Lung microvascular endothelial cell (primary cell): Measurements from ENCODE around the gene GARIN1A. TPM values are rescaled to one million over a fixed set of nuclear protein-coding genes. Genes with fewer than 3 reads are reported as not detected.
"Not testable (repeated sequence)": the region's sequence is repeated elsewhere in the genome, so short reads cannot be mapped to it uniquely, and the experiment has no call there.

Source experiments
- DNase-seq, 2 donors: peaks; one replicate each; pipeline versions ENCODE4 v3.0.0 to v3.0.0-alpha.2; 2010; ENCODE audit warnings: low read depth in 2 of 2
- total RNA-seq: library from RNA; depleted of rRNA; stranded (reverse); fragments of >200 nt; gene quantifications from 2 replicates; pipeline ENCODE4 v1.2.1, GENCODE V29; 2014

GARIN1A gene
- total RNA-seq = 0.20 and 0.22 TPM in 2 replicates

- peak in 1 of 2 donors; percentile 42 for DNase-seq
Measured at GRCh38 chr7:128671992-128672391, at the start of gene GARIN1A. GARIN1A (plus strand) TSS chr7:128672292; CDS start chr7:128672398, 106 bp downstream.

GRCh38 chr7:128627124-128627523 lies 45.0 kb upstream of the GARIN1A start:
- not testable (repeated sequence) for DNase-seq

GRCh38 chr7:128633915-128634314 lies 38.2 kb upstream of the GARIN1A start:
- DNase-seq = not testable (repeated sequence)

- not testable (repeated sequence) for DNase-seq
Measured at GRCh38 chr7:128645206-128645605, 26.9 kb upstream of the GARIN1A start.

- DNase-seq = peak in 1 of 2 donors; percentile 8
Measured at GRCh38 chr7:128645844-128646243, 26.2 kb upstream of the GARIN1A start.

GRCh38 chr7:128646877-128647276 lies 25.2 kb upstream of the GARIN1A start:
- not testable (repeated sequence) for DNase-seq

GRCh38 chr7:128651096-128651495 lies 21.0 kb upstream of the GARIN1A start:
- not testable (repeated sequence) for DNase-seq

GRCh38 chr7:128652606-128653005 lies 19.5 kb upstream of the GARIN1A start:
- DNase-seq = not testable (repeated sequence)

GRCh38 chr7:128653197-128653596 lies 18.9 kb upstream of the GARIN1A start:
- not testable (repeated sequence) for DNase-seq

- DNase-seq = not testable (repeated sequence)
Measured at GRCh38 chr7:128654080-128654479, 18.0 kb upstream of the GARIN1A start.

GRCh38 chr7:128654501-128654900 lies 17.6 kb upstream of the GARIN1A start:
- DNase-seq = not testable (repeated sequence)

- DNase-seq = not testable (repeated sequence)
Measured at GRCh38 chr7:128658428-128658827, 13.7 kb upstream of the GARIN1A start.

- no peak for DNase-seq
Measured at GRCh38 chr7:128660596-128660995, 11.5 kb upstream of the GARIN1A start.

GRCh38 chr7:128661446-128661845 lies 10.6 kb upstream of the GARIN1A start:
- no peak for DNase-seq

- DNase-seq = no peak
Measured at GRCh38 chr7:128662091-128662490, 10.0 kb upstream of the GARIN1A start.

- DNase-seq = not testable (repeated sequence)
Measured at GRCh38 chr7:128663223-128663622, 8.9 kb upstream of the GARIN1A start.

GRCh38 chr7:128665057-128665456 lies 7.0 kb upstream of the GARIN1A start:
- peak in 1 of 2 donors; percentile 45 for DNase-seq

GRCh38 chr7:128666200-128666599 lies 5.9 kb upstream of the GARIN1A start:
- DNase-seq = peak in 1 of 2 donors; percentile 30

- DNase-seq = peak; percentile 41 to 48
Measured at GRCh38 chr7:128672927-128673517, 930 bp downstream of the GARIN1A start.

- DNase-seq = no peak
Measured at GRCh38 chr7:128673571-128673970, 1.5 kb downstream of the GARIN1A start.

GRCh38 chr7:128676665-128677064 lies 4.6 kb downstream of the GARIN1A start:
- DNase-seq = no peak

GRCh38 chr7:128679920-128680319 lies 7.8 kb downstream of the GARIN1A start:
- DNase-seq = no peak

GRCh38 chr7:128681794-128682537 lies 9.9 kb downstream of the GARIN1A start:
- no peak for DNase-seq
